Smooth muscle cell (in vitro differentiated cells): ENCODE data around the gene ATAD3A. TPM values are rescaled to one million over a fixed set of nuclear protein-coding genes. Genes with fewer than 3 reads are reported as not detected.
"Not testable (repeated sequence)": the region's sequence is repeated elsewhere in the genome, so short reads cannot be mapped to it uniquely, and the experiment has no call there.

ENCODE experiments used
- DNase-seq: peaks from one replicate; lab custom pipeline; 2025; ENCODE audit not compliant: unreplicated experiment; lab: John Stamatoyannopoulos, UW
- H2AFZ ChIP-seq: fragments of 200-600 bp; sonication (generic); 2 replicates; pipeline ENCODE4 v1.6.0; 2016; ENCODE audit warnings: antibody characterized with exemption, low read depth, mild to moderate bottlenecking
- H3F3A ChIP-seq: fragments of 200-600 bp; sonication (generic); 2 replicates; pipeline ENCODE4 v1.6.0; 2017; ENCODE audit warnings: antibody characterized with exemption, low read depth
- H3K27ac ChIP-seq: fragments of 200-600 bp; sonication (generic); 2 replicates; pipeline ENCODE4 v1.5.1; 2016; ENCODE audit warnings: low read depth, mild to moderate bottlenecking
- H3K27me3 ChIP-seq: fragments of 200-600 bp; sonication (generic); 2 replicates; pipeline ENCODE4 v1.6.1; 2016; ENCODE audit warnings: low read depth, mild to moderate bottlenecking
- H3K36me3 ChIP-seq: fragments of 200-600 bp; sonication (generic); 2 replicates; pipeline ENCODE4 v1.5.1; 2016; ENCODE audit warnings: low read depth
- H3K4me1 ChIP-seq: fragments of 200-600 bp; sonication (generic); 2 replicates; pipeline ENCODE4 v1.5.1; 2016; ENCODE audit warnings: low read depth
- H3K4me2 ChIP-seq: fragments of 200-600 bp; sonication (generic); 2 replicates; pipeline ENCODE4 v1.6.0; 2016; ENCODE audit warnings: mild to moderate bottlenecking
- H3K4me3 ChIP-seq: fragments of 200-600 bp; sonication (generic); 2 replicates; pipeline ENCODE4 v1.5.1; 2016; ENCODE audit warnings: mild to moderate bottlenecking
- H3K79me2 ChIP-seq: fragments of 200-600 bp; sonication (generic); 2 replicates; pipeline ENCODE4 v1.6.0; 2016; ENCODE audit warnings: low read depth, mild to moderate bottlenecking
- H3K9ac ChIP-seq: fragments of 200-600 bp; sonication (generic); 2 replicates; pipeline ENCODE4 v1.6.0; 2016; ENCODE audit warnings: low read depth
- H3K9me3 ChIP-seq: fragments of 200-600 bp; sonication (generic); replicated peaks from 2 replicates; pipeline ENCODE4 v1.5.1; 2016; ENCODE audit warnings: low read depth
- H4K20me1 ChIP-seq: fragments of 200-600 bp; sonication (generic); 2 replicates; pipeline ENCODE4 v1.6.0; 2016; ENCODE audit warnings: low read depth
- CTCF ChIP-seq: fragments of 200-600 bp; sonication (generic); IDR thresholded peaks from 2 replicates; pipeline ENCODE4 v1.5.1; 2017; ENCODE audit warnings: borderline replicate concordance, mild to moderate bottlenecking, antibody characterized with exemption; ENCODE audit not compliant: insufficient read depth, poor library complexity, severe bottlenecking
- WGBS: methylation state at CpG from one replicate; pipeline ENCODE4 v1.1.7; 2016; ENCODE audit warnings: low lambda C conversion rate; 5-methylcytosine and 5-hydroxymethylcytosine counted together
- polyA plus RNA-seq: library from polyadenylated mRNA; unstranded; fragments of >200 nt; fragmentation: Nextera tagmentation; extraction: Ambion mirVana; gene quantifications from 2 replicates; pipeline ENCODE4 v1.2.1, GENCODE V29; 2016
- total RNA-seq: library from RNA; depleted of rRNA; stranded (reverse); fragments of >200 nt; gene quantifications from 2 replicates; pipeline ENCODE4 v1.2.3, GENCODE V29; 2014

ATAD3A gene
- total RNA-seq (14.3 and 16.0 TPM in 2 replicates), polyA plus RNA-seq (58.0 and 68.7 TPM in 2 replicates)

- Histone ChIP-seq H3K4me1 (no peaks in the 10 kb centered on the region), H2AFZ (peak within 1 kb of the TSS; percentile 60), H3K79me2 (peaks cover 20% of the 10 kb centered on the region), H3F3A (no peaks in the 10 kb centered on the region), H4K20me1 (no peaks in the 10 kb centered on the region), H3K9ac (peak within 1 kb of the TSS; percentile 95), H3K9me3 (no peaks in the 10 kb centered on the region), H3K36me3 (no peaks in the 10 kb centered on the region), H3K4me3 (peak within 1 kb of the TSS; percentile 65), H3K4me2 (peak within 1 kb of the TSS; percentile 92), H3K27ac (peak within 1 kb of the TSS; percentile 97), H3K27me3 (no peaks in the 10 kb centered on the region)
- TF ChIP-seq CTCF: no peak
- under 1% methylated on average over 85 of the region's 99 CpGs for WGBS
- peak; percentile 94 for DNase-seq
Observed at GRCh38 chr1:1511533-1512285, at the start of gene ATAD3A. Gene ATAD3A, plus strand, starts transcription at chr1:1512162. Its CDS starts 107 bp downstream, at chr1:1512269.

GRCh38 chr1:1462318-1462966 is 49.5 kb upstream of the ATAD3A start:
- no peak for DNase-seq
- TF ChIP-seq CTCF: no peak
- no peak overlapping the region for H3K4me2 ChIP-seq
- no peaks in the 10 kb centered on the region for H3K79me2 ChIP-seq
- no peaks in the 10 kb centered on the region for H3K9me3 ChIP-seq
- no peaks in the 10 kb centered on the region for H3K36me3 ChIP-seq
- H4K20me1 ChIP-seq: no peaks in the 10 kb centered on the region
- H3K4me3 ChIP-seq: no peak overlapping the region
- no peak overlapping the region for H2AFZ ChIP-seq
- no peaks in the 10 kb centered on the region for H3F3A ChIP-seq
- 86% methylated on average over 26 of the region's 26 CpGs for WGBS
- no peak overlapping the region for H3K9ac ChIP-seq
- no peak overlapping the region for H3K27ac ChIP-seq
- no peaks in the 10 kb centered on the region for H3K4me1 ChIP-seq
- no peaks in the 10 kb centered on the region for H3K27me3 ChIP-seq

- 95% methylated on average over 7 of the region's 7 CpGs for WGBS
- DNase-seq: no peak
Observed at GRCh38 chr1:1463312-1463711, 48.6 kb upstream of the ATAD3A start.

GRCh38 chr1:1468196-1468985 is 43.6 kb upstream of the ATAD3A start:
- not testable (repeated sequence) for H3K27ac ChIP-seq
- peaks cover 10% of the 10 kb centered on the region for H3K79me2 ChIP-seq

More at GRCh38 chr1:1463312-1463711, 48.6 kb upstream of the ATAD3A start:
- no peaks in the 10 kb centered on the region for H4K20me1 ChIP-seq
- H3K4me3 ChIP-seq: no peak overlapping the region
- H3F3A ChIP-seq: no peaks in the 10 kb centered on the region
- H3K4me1 ChIP-seq: no peaks in the 10 kb centered on the region
- no peak for TF ChIP-seq CTCF
- H3K27ac ChIP-seq: no peak overlapping the region
- H3K4me2 ChIP-seq: no peak overlapping the region
- H3K9ac ChIP-seq: no peak overlapping the region
- no peaks in the 10 kb centered on the region for H3K79me2 ChIP-seq
- no peaks in the 10 kb centered on the region for H3K36me3 ChIP-seq
- no peaks in the 10 kb centered on the region for H3K9me3 ChIP-seq
- H3K27me3 ChIP-seq: no peaks in the 10 kb centered on the region
- no peak overlapping the region for H2AFZ ChIP-seq

More at GRCh38 chr1:1468196-1468985, 43.6 kb upstream of the ATAD3A start:
- H3F3A ChIP-seq, H3K9me3 ChIP-seq, H3K27me3 ChIP-seq, H2AFZ ChIP-seq, H3K9ac ChIP-seq, H3K4me1 ChIP-seq, H3K4me3 ChIP-seq, H3K4me2 ChIP-seq, DNase-seq, H4K20me1 ChIP-seq, H3K36me3 ChIP-seq: not testable (repeated sequence)
- WGBS: 94% methylated on average over 22 of the region's 44 CpGs
